MM.1S (cell line): ENCODE data around the gene CCDC127.

ENCODE experiments used
- EZH2 ChIP-seq: fragments of 300-600 bp; sonication (generic); optimal IDR thresholded peaks from 2 replicates; pipeline ENCODE3; 2017; ENCODE audit warnings: low read depth, mild to moderate bottlenecking, antibody characterized with exemption, low read length, mixed read lengths
- EZH2phosphoT487 ChIP-seq: fragments of 300-600 bp; sonication (generic); IDR thresholded peaks from 2 replicates; pipeline ENCODE4 v1.6.1; 2018; ENCODE audit warnings: antibody characterized with exemption, low read length
- TF ChIP-seq, protein P1 (sequence below): fragments of 300-600 bp; sonication (generic); IDR thresholded peaks from 2 replicates; pipeline ENCODE4 v1.5.1; 2016; ENCODE audit warnings: antibody characterized with exemption, low read length, mixed read lengths

DNA sequence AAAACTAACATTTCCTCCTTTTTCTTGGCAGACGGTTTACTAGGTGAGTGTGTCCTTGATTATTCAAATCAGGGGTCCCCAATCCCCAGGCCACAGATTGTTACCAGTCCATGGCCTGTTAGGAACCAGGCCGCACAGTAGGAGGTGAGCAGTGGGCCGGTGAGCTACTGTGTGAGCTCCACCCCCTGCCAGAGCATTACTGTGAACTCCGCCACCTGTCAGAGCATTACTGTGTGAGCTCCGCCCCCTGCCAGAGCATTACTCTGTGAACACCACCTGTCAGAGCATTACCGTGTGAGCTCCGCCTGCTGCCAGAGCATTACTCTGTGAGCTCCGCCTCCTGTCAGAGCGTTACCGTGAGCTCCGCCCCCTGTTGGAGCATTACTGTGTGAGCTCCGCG is 39.2 kb upstream of the CCDC127 start:
- TF ChIP-seq, protein P1, sequence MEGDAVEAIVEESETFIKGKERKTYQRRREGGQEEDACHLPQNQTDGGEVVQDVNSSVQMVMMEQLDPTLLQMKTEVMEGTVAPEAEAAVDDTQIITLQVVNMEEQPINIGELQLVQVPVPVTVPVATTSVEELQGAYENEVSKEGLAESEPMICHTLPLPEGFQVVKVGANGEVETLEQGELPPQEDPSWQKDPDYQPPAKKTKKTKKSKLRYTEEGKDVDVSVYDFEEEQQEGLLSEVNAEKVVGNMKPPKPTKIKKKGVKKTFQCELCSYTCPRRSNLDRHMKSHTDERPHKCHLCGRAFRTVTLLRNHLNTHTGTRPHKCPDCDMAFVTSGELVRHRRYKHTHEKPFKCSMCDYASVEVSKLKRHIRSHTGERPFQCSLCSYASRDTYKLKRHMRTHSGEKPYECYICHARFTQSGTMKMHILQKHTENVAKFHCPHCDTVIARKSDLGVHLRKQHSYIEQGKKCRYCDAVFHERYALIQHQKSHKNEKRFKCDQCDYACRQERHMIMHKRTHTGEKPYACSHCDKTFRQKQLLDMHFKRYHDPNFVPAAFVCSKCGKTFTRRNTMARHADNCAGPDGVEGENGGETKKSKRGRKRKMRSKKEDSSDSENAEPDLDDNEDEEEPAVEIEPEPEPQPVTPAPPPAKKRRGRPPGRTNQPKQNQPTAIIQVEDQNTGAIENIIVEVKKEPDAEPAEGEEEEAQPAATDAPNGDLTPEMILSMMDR: no peak
- TF ChIP-seq EZH2 (no peak), EZH2phosphoT487 (no peak)
